Neuronal stem cell (in vitro differentiated cells): ENCODE results near the gene NR0B1.

ENCODE experiments used
- DNase-seq: peaks from one replicate; pipeline ENCODE4 v3.0.0-alpha.2; 2013; ENCODE audit warnings: low spot score
- H2AFZ ChIP-seq: one replicate; pipeline ENCODE4 v1.6.1; 2013; ENCODE audit warnings: mild to moderate bottlenecking, low read length, inconsistent platforms
- H2AK5ac ChIP-seq: 2 replicates; pipeline ENCODE4 v1.6.1; 2013; ENCODE audit warnings: low read depth, mild to moderate bottlenecking, inconsistent platforms, low read length, moderate library complexity, mixed read lengths
- H2BK120ac ChIP-seq: 2 replicates; pipeline ENCODE4 v1.6.1; 2013; ENCODE audit warnings: low read depth, mild to moderate bottlenecking, inconsistent platforms, low read length, moderate library complexity, mixed read lengths
- H2BK12ac ChIP-seq: one replicate; pipeline ENCODE4 v1.6.1; 2013; ENCODE audit warnings: low read length, inconsistent platforms
- H2BK15ac ChIP-seq: 2 replicates; pipeline ENCODE4 v1.6.1; 2013; ENCODE audit warnings: mild to moderate bottlenecking, low read length, inconsistent platforms, mixed read lengths
- H2BK5ac ChIP-seq: one replicate; pipeline ENCODE4 v1.6.1; 2013; ENCODE audit warnings: inconsistent platforms, mild to moderate bottlenecking, low read length, moderate library complexity
- H3K14ac ChIP-seq: one replicate; pipeline ENCODE4 v1.6.1; 2013; ENCODE audit warnings: low read length, inconsistent platforms
- H3K18ac ChIP-seq: 2 replicates; pipeline ENCODE4 v1.6.1; 2013; ENCODE audit warnings: low read length, inconsistent platforms
- H3K23ac ChIP-seq: 2 replicates; pipeline ENCODE4 v1.6.1; 2013; ENCODE audit warnings: low read depth, mild to moderate bottlenecking, mixed read lengths, low read length, inconsistent platforms; ENCODE audit not compliant: poor library complexity
- H3K27ac ChIP-seq: replicated peaks from 3 replicates; pipeline ENCODE4 v1.5.1; 2013; ENCODE audit warnings: low read length, inconsistent platforms
- H3K27me3 ChIP-seq, 3 experiments: 2 replicates each; pipeline ENCODE4 v1.6.1; 2013; ENCODE audit warnings: low read length in 3 of 3, mild to moderate bottlenecking in 2 of 3, inconsistent platforms in 1 of 3, low read depth in 1 of 3, mixed read lengths in 1 of 3, moderate library complexity in 1 of 3; ENCODE audit not compliant: control insufficient read depth in 3 of 3, insufficient read depth in 3 of 3
- H3K36me3 ChIP-seq, 2 donors: replicated peaks in 1 of 2; 2 replicates each; pipeline ENCODE4 v1.6.1; 2013; ENCODE audit warnings: low read length in 2 of 2; ENCODE audit not compliant: control insufficient read depth in 2 of 2, insufficient read depth in 2 of 2
- H3K4ac ChIP-seq: 2 replicates; pipeline ENCODE4 v1.6.1; 2013; ENCODE audit warnings: inconsistent platforms, mild to moderate bottlenecking, low read length, moderate library complexity
- H3K4me1 ChIP-seq, 2 donors: 1 replicate in 1 of 2; 2 replicates in 1 of 2; pipeline ENCODE4 v1.6.1; 2013; ENCODE audit warnings: low read length in 2 of 2, low read depth in 1 of 2; ENCODE audit not compliant: control insufficient read depth in 2 of 2, insufficient read depth in 1 of 2
- H3K4me2 ChIP-seq: one replicate; pipeline ENCODE4 v1.6.1; 2013; ENCODE audit warnings: mild to moderate bottlenecking, low read length, inconsistent platforms; ENCODE audit not compliant: insufficient read depth, poor library complexity, severe bottlenecking
- H3K4me3 ChIP-seq, 2 donors: 2 replicates each; pipeline ENCODE4 v1.5.1; 2013; ENCODE audit warnings: low read length in 2 of 2, mild to moderate bottlenecking in 2 of 2, inconsistent platforms in 1 of 2, moderate library complexity in 1 of 2
- H3K79me1 ChIP-seq: one replicate; pipeline ENCODE4 v1.6.1; 2013; ENCODE audit warnings: low read depth, mild to moderate bottlenecking, inconsistent platforms, low read length, moderate library complexity
- H3K9ac ChIP-seq: one replicate; pipeline ENCODE4 v1.6.1; 2013; ENCODE audit warnings: mild to moderate bottlenecking, low read depth, low read length, inconsistent platforms; ENCODE audit not compliant: poor library complexity
- H3K9me3 ChIP-seq, 2 donors: replicated peaks in 1 of 2; 2 replicates each; pipeline versions ENCODE3 to v1.6.1; 2013; ENCODE audit warnings: low read length in 2 of 2, mild to moderate bottlenecking in 2 of 2, inconsistent platforms in 1 of 2, low read depth in 1 of 2, mixed read lengths in 1 of 2, moderate library complexity in 1 of 2; ENCODE audit not compliant: control insufficient read depth in 2 of 2, insufficient read depth in 1 of 2
- H4K8ac ChIP-seq: one replicate; pipeline ENCODE4 v1.6.1; 2013; ENCODE audit warnings: low read depth, mild to moderate bottlenecking, inconsistent platforms, low read length, moderate library complexity
- H4K91ac ChIP-seq: one replicate; pipeline ENCODE4 v1.6.1; 2013; ENCODE audit warnings: low read length, low read depth, mild to moderate bottlenecking, inconsistent platforms; ENCODE audit not compliant: poor library complexity
- WGBS, 2 donors: extraction: QIAGEN DNeasy Blood & Tissue Kit; methylation state at CpG; one replicate each; pipeline ENCODE4 v1.1.7; 2013; ENCODE audit warnings: missing lambda C conversion rate in 2 of 2, mixed read lengths in 1 of 2; ENCODE audit not compliant: insufficient read length in 2 of 2, insufficient replicate concordance in 1 of 2; ENCODE audit errors: extremely low coverage in 2 of 2; 5-methylcytosine and 5-hydroxymethylcytosine counted together

The NR0B1 gene

GRCh38 chrX:30302956-30303355, 6.2 kb downstream of the NR0B1 start:
- no peak overlapping the region for H3K4me2 ChIP-seq
- no CpG with 5 or more reads among the region's 6 CpGs for WGBS, 2 donors
- H2AK5ac ChIP-seq = no peak overlapping the region
- no peak overlapping the region for H3K14ac ChIP-seq
- no peak overlapping the region for H3K23ac ChIP-seq
- no peak overlapping the region for H2BK15ac ChIP-seq
- no peak overlapping the region for H3K4ac ChIP-seq
- H3K79me1 ChIP-seq = no peaks in the 10 kb centered on the region
- no peaks in the 10 kb centered on the region for H3K36me3 ChIP-seq
- H3K27me3 ChIP-seq = peaks cover 0 to 23% (median 2%) of the 10 kb centered on the region in 3 experiments
- H3K18ac ChIP-seq = no peak overlapping the region
- H2BK5ac ChIP-seq = no peak overlapping the region
- H3K9me3 ChIP-seq = no peaks in the 10 kb centered on the region
- no peak overlapping the region for H3K9ac ChIP-seq
- peaks cover 0 to 2% of the 10 kb centered on the region in 2 donors for H3K4me1 ChIP-seq
- no peak overlapping the region for H3K4me3 ChIP-seq
- H3K27ac ChIP-seq = no peak overlapping the region
- H4K8ac ChIP-seq = no peak overlapping the region
- H2AFZ ChIP-seq = no peak overlapping the region
- DNase-seq = no peak
- H2BK120ac ChIP-seq = no peak overlapping the region
- H2BK12ac ChIP-seq = no peak overlapping the region
- H4K91ac ChIP-seq = no peak overlapping the region

GRCh38 chrX:30301963-30302362, 7.2 kb downstream of the NR0B1 start:
- H2BK120ac ChIP-seq = no peak overlapping the region
- peak; percentile 18 for DNase-seq

GRCh38 chrX:30301208-30301607, 8.0 kb downstream of the NR0B1 start:
- Histone ChIP-seq H3K27me3 (peaks cover 0 to 10% (median 0%) of the 10 kb centered on the region in 3 experiments), H2AFZ (no peak overlapping the region), H3K9me3 (no peaks in the 10 kb centered on the region), H2AK5ac (no peak overlapping the region), H4K91ac (no peak overlapping the region), H3K4me2 (no peak overlapping the region), H3K79me1 (no peaks in the 10 kb centered on the region), H2BK15ac (no peak overlapping the region), H3K36me3 (no peaks in the 10 kb centered on the region), H3K23ac (no peak overlapping the region), H3K27ac (no peak overlapping the region), H3K14ac (no peak overlapping the region), H2BK12ac (no peak overlapping the region), H3K4me3 (no peak overlapping the region), H2BK120ac (no peak overlapping the region), H3K4me1 (peaks cover 0 to 2% of the 10 kb centered on the region in 2 donors), H3K4ac (no peak overlapping the region), H4K8ac (no peak overlapping the region), H3K18ac (no peak overlapping the region), H2BK5ac (no peak overlapping the region), H3K9ac (no peak overlapping the region)
- DNase-seq = no peak

More at GRCh38 chrX:30301963-30302362, 7.2 kb downstream of the NR0B1 start:
- no peak overlapping the region for H3K4me2 ChIP-seq
- H3K27ac ChIP-seq = no peak overlapping the region
- peaks cover 0 to 2% of the 10 kb centered on the region in 2 donors for H3K4me1 ChIP-seq
- H3K79me1 ChIP-seq = no peaks in the 10 kb centered on the region
- H3K9ac ChIP-seq = no peak overlapping the region
- no peak overlapping the region for H4K91ac ChIP-seq
- no peak overlapping the region for H2BK5ac ChIP-seq
- no peak overlapping the region for H3K14ac ChIP-seq
- no peaks in the 10 kb centered on the region for H3K36me3 ChIP-seq
- H3K9me3 ChIP-seq = no peaks in the 10 kb centered on the region
- H2BK15ac ChIP-seq = no peak overlapping the region
- no peak overlapping the region for H3K4me3 ChIP-seq
- H2BK12ac ChIP-seq = no peak overlapping the region
- no peak overlapping the region for H3K4ac ChIP-seq
- no peak overlapping the region for H2AK5ac ChIP-seq
- H4K8ac ChIP-seq = no peak overlapping the region
- peaks cover 0 to 13% (median 0%) of the 10 kb centered on the region in 3 experiments for H3K27me3 ChIP-seq
- no CpG with 5 or more reads among the region's 5 CpGs for WGBS, 2 donors
- no peak overlapping the region for H3K23ac ChIP-seq
- H3K18ac ChIP-seq = no peak overlapping the region
- no peak overlapping the region for H2AFZ ChIP-seq

- Histone ChIP-seq H3K4me1 (no peaks in the 10 kb centered on the region), H2BK15ac (no peak overlapping the region), H3K9me3 (no peaks in the 10 kb centered on the region), H2AFZ (no peak overlapping the region), H3K14ac (no peak overlapping the region), H4K91ac (no peak overlapping the region), H4K8ac (no peak overlapping the region), H2BK120ac (no peak overlapping the region), H2BK12ac (no peak overlapping the region), H3K27ac (no peak overlapping the region), H2AK5ac (no peak overlapping the region), H3K4ac (no peak overlapping the region), H3K4me2 (no peak overlapping the region), H3K79me1 (no peaks in the 10 kb centered on the region), H2BK5ac (no peak overlapping the region), H3K36me3 (no peaks in the 10 kb centered on the region), H3K23ac (no peak overlapping the region), H3K9ac (no peak overlapping the region), H3K27me3 (no peaks in the 10 kb centered on the region), H3K18ac (no peak overlapping the region), H3K4me3 (no peak overlapping the region)
- WGBS, 2 donors = no CpG with 5 or more reads among the region's 5 CpGs
- no peak for DNase-seq
Measured at GRCh38 chrX:30296408-30297254, 12.6 kb downstream of the NR0B1 start.
